Panc1 (cell line): ENCODE data around the gene TTC24. TPM values are rescaled to one million over a fixed set of nuclear protein-coding genes. Genes with fewer than 3 reads are reported as not detected.

Experiments used
- ATAC-seq: fragments of 200-7000 bp; cut with Tn5 transposase; 2 replicates; pipeline ENCODE4 v1.9.1; 2020; ENCODE audit warnings: mild to moderate bottlenecking, moderate library complexity
- BruUV-seq: library from RNA; stranded (reverse); fragments of 400-500 nt; replicated peaks from 2 replicates; lab custom pipeline; 2021; lab: Mats Ljungman, UMichigan
- CTCF ChIA-PET: fragments of 300-600 bp; sonication (Branson Sonifier 250); formaldehyde crosslinking; loops from one replicate; lab custom pipeline; 2022; ENCODE audit warnings: antibody characterized with exemption; lab: Charles Lee
- POLR2A ChIA-PET: fragments of 300-600 bp; sonication (Branson Sonifier 250); formaldehyde crosslinking; loops from one replicate; lab custom pipeline; 2022; ENCODE audit warnings: antibody characterized with exemption; lab: Charles Lee
- DNase-seq: peaks from one replicate; pipeline ENCODE4 v3.0.0-alpha.2; 2010; ENCODE audit warnings: low read depth, low spot score
- H3K27ac ChIP-seq: 2 replicates; pipeline ENCODE4 v1.5.1; 2011; ENCODE audit warnings: mild to moderate bottlenecking, low read length, inconsistent platforms
- H3K27me3 ChIP-seq: fragments of 200-500 bp; sonication (Bioruptor generic); 2 replicates; pipeline ENCODE4 v1.6.0; 2014; ENCODE audit warnings: low read length, inconsistent platforms; ENCODE audit not compliant: control insufficient read depth, insufficient read depth
- H3K36me3 ChIP-seq: fragments of 200-500 bp; sonication (Bioruptor generic); 2 replicates; pipeline ENCODE4 v1.5.1; 2014; ENCODE audit warnings: inconsistent platforms, mild to moderate bottlenecking, low read length, moderate library complexity; ENCODE audit not compliant: control insufficient read depth, insufficient read depth
- H3K4me1 ChIP-seq: 2 replicates; pipeline ENCODE4 v1.5.1; 2011; ENCODE audit warnings: inconsistent platforms, mild to moderate bottlenecking, low read length, moderate library complexity; ENCODE audit not compliant: control insufficient read depth, insufficient read depth
- H3K4me3 ChIP-seq, 2 experiments: 2 replicates each; pipeline ENCODE4 v1.5.1; 2011 to 2012; ENCODE audit warnings: low read depth in 2 of 2, low read length in 2 of 2, mild to moderate bottlenecking in 2 of 2, inconsistent platforms in 1 of 2, moderate library complexity in 1 of 2
- H3K9me3 ChIP-seq: fragments of 200-500 bp; sonication (Bioruptor generic); 2 replicates; pipeline ENCODE4 v1.5.1; 2014; ENCODE audit warnings: low read depth, mild to moderate bottlenecking, inconsistent platforms, low read length, moderate library complexity; ENCODE audit not compliant: control insufficient read depth, insufficient read depth
- POLR2AphosphoS5 ChIP-seq: IDR thresholded peaks from 2 replicates; pipeline ENCODE4 v1.6.1; 2012; ENCODE audit warnings: mild to moderate bottlenecking, low read depth, low read length, moderate library complexity
- SIN3A ChIP-seq: IDR thresholded peaks from 2 replicates; pipeline ENCODE4 v1.6.1; 2012; ENCODE audit warnings: low read depth, mild to moderate bottlenecking, low read length, moderate library complexity, borderline replicate concordance; ENCODE audit not compliant: insufficient read depth
- TCF7L2 ChIP-seq: IDR thresholded peaks from 2 replicates; pipeline ENCODE4 v1.6.1; 2011; ENCODE audit warnings: mild to moderate bottlenecking, low read depth, low read length, inconsistent platforms
- in situ Hi-C: cut with HindIII; loops from 2 replicates; pipeline ENCODE4 v1.10.0; 2016; ENCODE audit warnings: low sequenced_read_pairs, low pct_unique_long_range_greater_than_20kb
- intact Hi-C: fragments of 100-400 bp; cut with micrococcal nuclease; formaldehyde crosslinking; loops from one replicate; pipeline ENCODE4 v1.10.0; 2022; ENCODE audit not compliant: unreplicated experiment
- total RNA-seq: library from RNA; stranded (reverse); gene quantifications from one replicate; pipeline ENCODE4 v1.2.1, GENCODE V29; 2021; ENCODE audit not compliant: unreplicated experiment
- TF ChIP-seq, protein P1 (sequence below): fragments of 450-650 bp; IDR thresholded peaks from 2 replicates; pipeline ENCODE4 v1.5.1; 2017; ENCODE audit warnings: mild to moderate bottlenecking
- TF ChIP-seq, protein P2 (sequence below), 2 experiments: IDR thresholded peaks; 2 replicates each; pipeline ENCODE4 v1.6.1; 2011 to 2012; ENCODE audit warnings: low read depth in 2 of 2, control low read depth in 1 of 2, low read length in 1 of 2, mild to moderate bottlenecking in 1 of 2, moderate library complexity in 1 of 2; ENCODE audit not compliant: insufficient read depth in 1 of 2

TTC24 gene
- total RNA-seq, 1 experiment from 2014 or later = not detected

DNA sequence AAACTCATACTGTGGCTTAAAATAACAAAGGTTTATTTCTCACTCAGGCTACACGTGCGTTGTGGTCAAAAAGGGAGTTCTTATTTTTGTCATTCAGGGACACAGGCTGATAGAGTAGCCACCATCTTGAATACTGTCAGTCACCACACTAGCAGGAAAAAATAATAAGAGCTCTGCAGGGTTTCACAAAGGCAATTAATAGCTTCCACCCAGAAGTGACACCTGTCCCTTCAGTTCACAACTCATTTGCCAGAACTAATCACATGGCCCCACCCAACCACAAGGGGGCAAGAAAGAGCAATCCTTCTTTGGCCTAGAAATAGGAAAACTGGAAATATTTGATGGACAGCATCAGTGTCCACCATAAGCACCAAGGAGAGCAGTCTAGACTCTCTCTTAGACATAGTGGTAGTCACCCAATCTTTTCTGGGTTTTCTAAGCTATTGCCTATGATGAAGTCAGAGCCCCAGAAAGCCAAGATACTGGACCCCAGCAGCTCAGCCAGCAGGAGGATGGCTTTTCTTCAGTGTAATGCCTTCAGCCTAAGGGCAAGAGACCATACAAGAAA is 47.9 kb downstream of the TTC24 start:
- DNase-seq (no peak), ATAC-seq (no peak)
- in situ Hi-C loops = no loop called here
- H3K27ac ChIP-seq = no peak overlapping the region
- no peaks in the 10 kb centered on the region for H3K36me3 ChIP-seq
- ChIA-PET POLR2A (no interaction called here), CTCF (interaction anchor here (0.5 to 3.0 kb wide), 10 partner anchors 12 to 233 kb away, joined by 3 to 41 read pairs (median 5); partner anchors contain the start of gene NTRK1)
- peaks cover 2% of the 10 kb centered on the region; the same call in 1 of the 2 replicates for H3K27me3 ChIP-seq
- no TSS peak for BruUV-seq
- intact Hi-C loops = no loop called here
- peaks cover 4% of the 10 kb centered on the region for H3K4me1 ChIP-seq
- no peak overlapping the region for H3K4me3 ChIP-seq
- no peaks in the 10 kb centered on the region for H3K9me3 ChIP-seq
- no peak for TF ChIP-seq POLR2AphosphoS5
- TF ChIP-seq SIN3A = no peak
- TF ChIP-seq, protein P1, sequence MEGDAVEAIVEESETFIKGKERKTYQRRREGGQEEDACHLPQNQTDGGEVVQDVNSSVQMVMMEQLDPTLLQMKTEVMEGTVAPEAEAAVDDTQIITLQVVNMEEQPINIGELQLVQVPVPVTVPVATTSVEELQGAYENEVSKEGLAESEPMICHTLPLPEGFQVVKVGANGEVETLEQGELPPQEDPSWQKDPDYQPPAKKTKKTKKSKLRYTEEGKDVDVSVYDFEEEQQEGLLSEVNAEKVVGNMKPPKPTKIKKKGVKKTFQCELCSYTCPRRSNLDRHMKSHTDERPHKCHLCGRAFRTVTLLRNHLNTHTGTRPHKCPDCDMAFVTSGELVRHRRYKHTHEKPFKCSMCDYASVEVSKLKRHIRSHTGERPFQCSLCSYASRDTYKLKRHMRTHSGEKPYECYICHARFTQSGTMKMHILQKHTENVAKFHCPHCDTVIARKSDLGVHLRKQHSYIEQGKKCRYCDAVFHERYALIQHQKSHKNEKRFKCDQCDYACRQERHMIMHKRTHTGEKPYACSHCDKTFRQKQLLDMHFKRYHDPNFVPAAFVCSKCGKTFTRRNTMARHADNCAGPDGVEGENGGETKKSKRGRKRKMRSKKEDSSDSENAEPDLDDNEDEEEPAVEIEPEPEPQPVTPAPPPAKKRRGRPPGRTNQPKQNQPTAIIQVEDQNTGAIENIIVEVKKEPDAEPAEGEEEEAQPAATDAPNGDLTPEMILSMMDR = peak; percentile 86
- TF ChIP-seq TCF7L2 = no peak
- TF ChIP-seq, protein P2, sequence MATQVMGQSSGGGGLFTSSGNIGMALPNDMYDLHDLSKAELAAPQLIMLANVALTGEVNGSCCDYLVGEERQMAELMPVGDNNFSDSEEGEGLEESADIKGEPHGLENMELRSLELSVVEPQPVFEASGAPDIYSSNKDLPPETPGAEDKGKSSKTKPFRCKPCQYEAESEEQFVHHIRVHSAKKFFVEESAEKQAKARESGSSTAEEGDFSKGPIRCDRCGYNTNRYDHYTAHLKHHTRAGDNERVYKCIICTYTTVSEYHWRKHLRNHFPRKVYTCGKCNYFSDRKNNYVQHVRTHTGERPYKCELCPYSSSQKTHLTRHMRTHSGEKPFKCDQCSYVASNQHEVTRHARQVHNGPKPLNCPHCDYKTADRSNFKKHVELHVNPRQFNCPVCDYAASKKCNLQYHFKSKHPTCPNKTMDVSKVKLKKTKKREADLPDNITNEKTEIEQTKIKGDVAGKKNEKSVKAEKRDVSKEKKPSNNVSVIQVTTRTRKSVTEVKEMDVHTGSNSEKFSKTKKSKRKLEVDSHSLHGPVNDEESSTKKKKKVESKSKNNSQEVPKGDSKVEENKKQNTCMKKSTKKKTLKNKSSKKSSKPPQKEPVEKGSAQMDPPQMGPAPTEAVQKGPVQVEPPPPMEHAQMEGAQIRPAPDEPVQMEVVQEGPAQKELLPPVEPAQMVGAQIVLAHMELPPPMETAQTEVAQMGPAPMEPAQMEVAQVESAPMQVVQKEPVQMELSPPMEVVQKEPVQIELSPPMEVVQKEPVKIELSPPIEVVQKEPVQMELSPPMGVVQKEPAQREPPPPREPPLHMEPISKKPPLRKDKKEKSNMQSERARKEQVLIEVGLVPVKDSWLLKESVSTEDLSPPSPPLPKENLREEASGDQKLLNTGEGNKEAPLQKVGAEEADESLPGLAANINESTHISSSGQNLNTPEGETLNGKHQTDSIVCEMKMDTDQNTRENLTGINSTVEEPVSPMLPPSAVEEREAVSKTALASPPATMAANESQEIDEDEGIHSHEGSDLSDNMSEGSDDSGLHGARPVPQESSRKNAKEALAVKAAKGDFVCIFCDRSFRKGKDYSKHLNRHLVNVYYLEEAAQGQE (IDR thresholded peaks at IDR 0.05; ENCODE audit: insufficient read depth in 1 of 2, low read depth in 2 of 2, low read length in 1 of 2) = peak; percentile 56 to 70; a peak in 1 of 4 replicates

DNA sequence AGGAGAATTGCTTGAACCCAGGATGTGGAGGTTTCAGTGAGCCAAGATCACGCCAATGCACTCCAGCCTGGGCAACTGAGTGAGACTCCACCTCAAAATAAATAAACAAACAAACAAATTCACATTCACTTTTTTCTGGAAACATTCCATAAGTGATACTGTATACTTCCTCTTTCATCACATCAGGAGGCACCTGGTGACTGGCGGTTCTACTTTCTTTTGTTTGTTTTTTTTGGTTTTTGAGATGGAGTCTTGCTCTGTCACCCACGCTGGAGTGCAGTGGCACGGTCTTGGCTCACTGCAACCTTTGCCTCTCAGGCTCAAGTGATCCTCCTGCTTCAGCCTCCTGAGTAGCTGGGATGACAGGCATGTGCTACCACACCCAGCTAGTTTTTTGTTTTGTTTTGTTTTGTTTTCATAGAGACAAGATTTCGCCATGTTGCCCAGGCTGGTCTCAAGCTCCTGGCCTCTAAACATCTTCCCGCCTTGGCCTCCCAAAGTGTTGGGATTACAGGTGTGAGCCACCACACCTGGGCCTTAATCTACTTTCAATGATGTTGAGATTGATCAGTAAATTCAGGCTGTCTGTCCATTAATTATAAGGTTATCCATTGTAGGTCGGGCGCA is 50.4 kb downstream of the TTC24 start:
- Histone ChIP-seq H3K4me3 (no peak overlapping the region), H3K36me3 (no peaks in the 10 kb centered on the region), H3K27me3 (peaks cover 2% of the 10 kb centered on the region; the same call in 1 of the 2 replicates), H3K9me3 (no peaks in the 10 kb centered on the region), H3K27ac (no peak overlapping the region), H3K4me1 (peaks cover 4% of the 10 kb centered on the region)
- no peak for DNase-seq
- no TSS peak for BruUV-seq
- in situ Hi-C loops (no loop called here), intact Hi-C loops (no loop called here)
- ATAC-seq = no peak
- ChIA-PET POLR2A (interaction anchor here (0.7 kb wide), 1 partner anchor 33 kb away, joined by 3 read pairs; no protein-coding TSS in a partner anchor), CTCF (interaction anchor here (1.4 kb wide), 1 partner anchor 30 kb away, joined by 5 read pairs; no protein-coding TSS in a partner anchor)
- TF ChIP-seq POLR2AphosphoS5 = no peak
- no peak for TF ChIP-seq SIN3A
- no peak for TF ChIP-seq TCF7L2
- TF ChIP-seq, protein P1 = no peak
- TF ChIP-seq, protein P2 (IDR thresholded peaks at IDR 0.05; ENCODE audit: insufficient read depth in 1 of 2, low read depth in 2 of 2, low read length in 1 of 2) = no peak
